ENCODE results near the gene KRTAP10-1. TPM values are rescaled to one million over a fixed set of nuclear protein-coding genes. Genes with fewer than 3 reads are reported as not detected.

KRTAP10-1 gene
- total RNA-seq, 1 experiment from 2014 or later, result not detected

GRCh38 chr21:44582055-44582454 lies 42.1 kb upstream of the KRTAP10-1 start:
- WGBS (ENCODE audit: extremely low coverage, insufficient read length, low lambda C conversion rate), result no CpG with 5 or more reads among the region's 15 CpGs
- Histone ChIP-seq H2AFZ (ENCODE audit: low read length) (no peak overlapping the region), H3K4ac (ENCODE audit: low read depth, low read length) (no peak overlapping the region), H2BK15ac (ENCODE audit: low read depth, low read length) (no peak overlapping the region), H3K27me3 (ENCODE audit: insufficient read depth, low read length) (no peaks in the 10 kb centered on the region), H3K56ac (ENCODE audit: insufficient read length, low read depth, low read length) (no peak overlapping the region), H3K18ac (ENCODE audit: insufficient read length, low read depth, low read length) (no peak overlapping the region), H3K4me1 (ENCODE audit: insufficient read depth, low read length) (no peaks in the 10 kb centered on the region), H4K8ac (replicated peaks; ENCODE audit: insufficient read length, low read depth, low read length) (no peak overlapping the region), H4K20me1 (ENCODE audit: control insufficient read depth, insufficient read depth, insufficient read length) (no peaks in the 10 kb centered on the region), H2BK120ac (ENCODE audit: low read depth, low read length, poor library complexity, severe bottlenecking) (no peak overlapping the region), H3K23me2 (ENCODE audit: insufficient read length, low read depth, low read length, poor library complexity, severe bottlenecking) (no peaks in the 10 kb centered on the region), H3K9ac (ENCODE audit: extremely low read depth, insufficient read length, low read length) (no peak overlapping the region), H2AK5ac (ENCODE audit: insufficient read length, low read length) (no peak overlapping the region), H3K23ac (ENCODE audit: insufficient read length, low read depth, low read length) (no peak overlapping the region), H3K4me2 (ENCODE audit: insufficient read depth, insufficient read length, low read length) (no peak overlapping the region), H2BK12ac (ENCODE audit: insufficient read length, low read depth, low read length) (no peak overlapping the region), H3K9me3 (ENCODE audit: control insufficient read depth, low read depth, low read length) (no peaks in the 10 kb centered on the region), H3K14ac (ENCODE audit: insufficient read depth, low read length) (no peak overlapping the region), H2BK20ac (ENCODE audit: low read depth, low read length, poor library complexity, severe bottlenecking) (no peak overlapping the region), H4K5ac (ENCODE audit: insufficient read length, low read depth, low read length) (no peak overlapping the region), H3K79me2 (ENCODE audit: insufficient read depth, low read length) (no peaks in the 10 kb centered on the region), H3K27ac (ENCODE audit: insufficient read length, low read depth, low read length) (no peak overlapping the region), H3K79me1 (ENCODE audit: insufficient read depth, low read depth, low read length, poor library complexity, severe bottlenecking) (no peaks in the 10 kb centered on the region), H2BK5ac (ENCODE audit: insufficient read length, low read length) (no peak overlapping the region), H3T11ph (ENCODE audit: low read length) (no peak overlapping the region), H4K91ac (ENCODE audit: insufficient read length, low read depth, low read length) (no peak overlapping the region)
- peak; percentile 21 for DNase-seq
- no peak for TF ChIP-seq CTCF (conservative IDR thresholded peaks at IDR 0.05)
- peaks cover 22 to 23% of the 10 kb centered on the region in 2 experiments for H3K4me1 Mint-ChIP-seq
- H3K4me3 Mint-ChIP-seq, result no peak overlapping the region
- H3K9me3 Mint-ChIP-seq, result peaks cover 12 to 22% of the 10 kb centered on the region in 2 experiments
- peaks cover 14% of the 10 kb centered on the region for H3K27me3 Mint-ChIP-seq (ENCODE audit: low read depth)
- no peak overlapping the region for H3K27ac Mint-ChIP-seq
- peaks cover 0 to 24% (median 6%) of the 10 kb centered on the region in 3 experiments; a peak in 5 of 7 replicates for H3K36me3 Mint-ChIP-seq (ENCODE audit: insufficient read depth in 1 of 3, low read depth in 3 of 3)
